ENCODE data around the gene LSAMP. TPM values are rescaled to one million over a fixed set of nuclear protein-coding genes. Genes with fewer than 3 reads are reported as not detected.

Gene LSAMP
- total RNA-seq, 1 experiment from 2014 or later: 0.15 TPM

- no peaks in the 10 kb centered on the region for H3K9me2 ChIP-seq (replicated peaks; ENCODE audit: low read length)
- no peaks in the 10 kb centered on the region for H4K20me1 ChIP-seq (ENCODE audit: low read length)
- no TSS peak for BruUV-seq (replicated peaks)
- H3F3A ChIP-seq (ENCODE audit: low read length, unreplicated experiment): no peaks in the 10 kb centered on the region
- no peak overlapping the region for H3K4me2 ChIP-seq (ENCODE audit: low read length)
- H3K36me3 ChIP-seq (ENCODE audit: low read depth, low read length): no peaks in the 10 kb centered on the region
- no peak overlapping the region for H2AFZ ChIP-seq (ENCODE audit: low read length)
- H3K27me3 ChIP-seq (ENCODE audit: low read length): no peaks in the 10 kb centered on the region
- no peak overlapping the region for H3K27ac ChIP-seq (ENCODE audit: low read length)
- H3K4me3 ChIP-seq (ENCODE audit: low read length): no peak overlapping the region
- intact Hi-C loops (cut with micrococcal nuclease): no loop called here
- ChIA-PET CTCF (no interaction called here), POLR2A (ENCODE audit: unreplicated experiment) (no interaction called here)
- H3K79me2 ChIP-seq (ENCODE audit: low read length): no peaks in the 10 kb centered on the region
- no peak overlapping the region for H3K9ac ChIP-seq (ENCODE audit: low read length)
- TF ChIP-seq CTCF (conservative IDR thresholded peaks at IDR 0.05; ENCODE audit: low read depth, low read length): no peak
- DNase-seq (no peak), ATAC-seq (no peak)
- no peaks in the 10 kb centered on the region for H3K4me1 ChIP-seq (ENCODE audit: insufficient read depth, low read length)
- no peaks in the 10 kb centered on the region for H3K9me3 ChIP-seq (ENCODE audit: low read length)
These were observed 357.9 kb downstream of the LSAMP start for GRCh38 chr3:116087426-116087825.

GRCh38 chr3:116084999-116085791 is 360.1 kb downstream of the LSAMP start:
- no peak overlapping the region for H3K9ac ChIP-seq (ENCODE audit: low read length)
- H4K20me1 ChIP-seq (ENCODE audit: low read length): no peaks in the 10 kb centered on the region
- no peaks in the 10 kb centered on the region for H3K4me1 ChIP-seq (ENCODE audit: insufficient read depth, low read length)
- intact Hi-C loops (cut with micrococcal nuclease): no loop called here
- ChIA-PET POLR2A (ENCODE audit: unreplicated experiment) (no interaction called here), CTCF (no interaction called here)
- H3K9me3 ChIP-seq (ENCODE audit: low read length): no peaks in the 10 kb centered on the region
- H3F3A ChIP-seq (ENCODE audit: low read length, unreplicated experiment): no peaks in the 10 kb centered on the region
- H3K36me3 ChIP-seq (ENCODE audit: low read depth, low read length): no peaks in the 10 kb centered on the region
- no peaks in the 10 kb centered on the region for H3K79me2 ChIP-seq (ENCODE audit: low read length)
- no peak overlapping the region for H3K4me3 ChIP-seq (ENCODE audit: low read length)
- H3K27ac ChIP-seq (ENCODE audit: low read length): no peak overlapping the region
- no peak overlapping the region for H2AFZ ChIP-seq (ENCODE audit: low read length)
- no peak overlapping the region for H3K4me2 ChIP-seq (ENCODE audit: low read length)
- no peaks in the 10 kb centered on the region for H3K27me3 ChIP-seq (ENCODE audit: low read length)
- TF ChIP-seq EZH2phosphoT487 (IDR thresholded peaks at IDR 0.05; ENCODE audit: borderline replicate concordance, low read length): no peak
- TF ChIP-seq CTCF (conservative IDR thresholded peaks at IDR 0.05; ENCODE audit: low read depth, low read length): no peak
- no peak for TF ChIP-seq EZH2 (IDR thresholded peaks at IDR 0.05; ENCODE audit: low read length, unreplicated experiment)
- no peak for DNase-seq
- no TSS peak for BruUV-seq (replicated peaks)
- ATAC-seq: no peak
- no peaks in the 10 kb centered on the region for H3K9me2 ChIP-seq (replicated peaks; ENCODE audit: low read length)

GRCh38 chr3:116083683-116084082 is 361.6 kb downstream of the LSAMP start:
- ChIA-PET POLR2A (ENCODE audit: unreplicated experiment) (no interaction called here), CTCF (no interaction called here)
- ATAC-seq: no peak
- peak; percentile 9 for DNase-seq
- Histone ChIP-seq H3K27ac (ENCODE audit: low read length) (no peak overlapping the region), H3K36me3 (ENCODE audit: low read depth, low read length) (no peaks in the 10 kb centered on the region), H3K79me2 (ENCODE audit: low read length) (no peaks in the 10 kb centered on the region), H3F3A (ENCODE audit: low read length, unreplicated experiment) (no peaks in the 10 kb centered on the region), H3K4me1 (ENCODE audit: insufficient read depth, low read length) (no peaks in the 10 kb centered on the region), H2AFZ (ENCODE audit: low read length) (no peak overlapping the region), H3K9me2 (replicated peaks; ENCODE audit: low read length) (no peaks in the 10 kb centered on the region), H4K20me1 (ENCODE audit: low read length) (no peaks in the 10 kb centered on the region), H3K4me2 (ENCODE audit: low read length) (no peak overlapping the region), H3K9me3 (ENCODE audit: low read length) (no peaks in the 10 kb centered on the region), H3K9ac (ENCODE audit: low read length) (no peak overlapping the region), H3K27me3 (ENCODE audit: low read length) (no peaks in the 10 kb centered on the region), H3K4me3 (ENCODE audit: low read length) (no peak overlapping the region)
- intact Hi-C loops (cut with micrococcal nuclease): no loop called here
- no peak for TF ChIP-seq EZH2 (IDR thresholded peaks at IDR 0.05; ENCODE audit: low read length, unreplicated experiment)
- TF ChIP-seq EZH2phosphoT487 (IDR thresholded peaks at IDR 0.05; ENCODE audit: borderline replicate concordance, low read length): no peak
- TF ChIP-seq CTCF (conservative IDR thresholded peaks at IDR 0.05; ENCODE audit: low read depth, low read length): no peak
- BruUV-seq (replicated peaks): no TSS peak

Measured in PC-3 (cell line).